Activated CD4-positive, alpha-beta T cell treated with anti-CD3 and anti-CD28 coated beads, Interleukin-2, amount 50 U/mL, for 4 hours (primary cell): ENCODE measurements around the gene TAS2R30.
A peak's percentile ranks its signal among the peaks of the same experiment; 100 is the strongest.
"Not testable (repeated sequence)": the region's sequence is repeated elsewhere in the genome, so short reads cannot be mapped to it uniquely, and the experiment has no call there.

Source experiments
- DNase-seq, 2 experiments: peaks; one replicate each; pipeline ENCODE4 v3.0.0-alpha.2; 2020

Gene TAS2R30

GRCh38 chr12:11111213-11111612 lies 23.2 kb downstream of the TAS2R30 start:
- DNase-seq, result not testable (repeated sequence)

- DNase-seq, result no peak
These were observed 25.6 kb downstream of the TAS2R30 start for GRCh38 chr12:11108862-11109261.

DNA sequence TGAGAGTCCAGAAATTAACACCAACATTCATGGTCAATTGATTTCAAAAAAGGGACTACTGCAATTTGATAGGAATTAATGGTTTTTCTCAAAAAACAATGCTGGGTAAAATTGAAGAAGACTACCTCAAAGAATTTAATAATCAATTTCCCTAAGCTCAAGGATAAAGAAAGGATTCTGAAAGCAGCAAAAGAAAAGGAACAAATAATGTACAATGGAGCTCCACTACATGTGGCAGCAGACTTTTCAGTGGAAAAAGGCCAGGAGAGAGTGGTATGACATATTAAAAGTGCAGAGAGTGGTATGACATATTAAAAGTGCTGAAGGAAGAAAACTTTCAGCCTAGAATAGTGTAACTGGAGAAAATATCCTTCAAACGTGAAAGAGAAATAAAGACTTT lies 26.7 kb downstream of the TAS2R30 start:
- no peak for DNase-seq

DNA sequence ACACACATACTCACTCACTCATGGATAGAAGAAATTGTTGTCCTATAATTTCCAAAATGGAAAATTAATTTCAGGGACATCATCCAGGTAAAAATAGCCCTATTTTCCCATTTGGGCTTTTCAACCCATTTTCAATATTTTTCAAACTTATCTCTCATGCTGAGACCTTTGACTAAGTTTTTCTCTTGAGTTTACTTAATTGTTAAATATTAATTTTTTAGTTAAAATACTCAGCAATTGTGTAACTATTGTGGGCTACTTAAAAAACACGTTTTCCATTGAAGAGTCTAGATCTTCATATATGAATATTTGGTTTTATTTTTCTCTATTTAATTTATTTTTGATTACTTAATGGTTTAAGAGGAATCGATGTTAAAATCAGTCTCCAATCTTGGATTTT lies 28.2 kb downstream of the TAS2R30 start:
- DNase-seq, result no peak

- DNase-seq, result no peak
These were observed 28.9 kb downstream of the TAS2R30 start for GRCh38 chr12:11105546-11105945.

DNA sequence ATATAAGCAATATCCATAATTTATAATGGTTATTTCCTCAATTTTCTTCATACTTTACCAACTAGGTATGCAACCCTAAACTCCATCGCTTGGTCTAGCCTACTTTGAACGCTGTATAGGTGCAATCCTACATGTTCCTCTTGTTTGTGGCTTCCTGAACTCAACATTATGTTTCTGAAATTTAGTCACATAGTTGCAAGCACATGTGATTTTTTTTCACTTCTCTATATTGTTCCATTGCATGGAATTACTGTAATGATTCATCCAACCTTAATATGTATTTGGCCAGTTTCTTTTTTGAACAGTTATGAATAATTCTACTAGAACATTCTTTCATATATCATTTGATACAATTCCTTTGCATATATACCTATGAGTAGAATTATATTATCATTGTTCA lies 39.5 kb downstream of the TAS2R30 start:
- not testable (repeated sequence) for DNase-seq

GRCh38 chr12:11092128-11092527 lies 42.3 kb downstream of the TAS2R30 start, which contains the start of gene TAS2R43:
TSS of gene TAS2R43 (minus strand) at chr12:11092313. CDS start at chr12:11092229, 84 bp downstream.
- DNase-seq, result no peak

DNA sequence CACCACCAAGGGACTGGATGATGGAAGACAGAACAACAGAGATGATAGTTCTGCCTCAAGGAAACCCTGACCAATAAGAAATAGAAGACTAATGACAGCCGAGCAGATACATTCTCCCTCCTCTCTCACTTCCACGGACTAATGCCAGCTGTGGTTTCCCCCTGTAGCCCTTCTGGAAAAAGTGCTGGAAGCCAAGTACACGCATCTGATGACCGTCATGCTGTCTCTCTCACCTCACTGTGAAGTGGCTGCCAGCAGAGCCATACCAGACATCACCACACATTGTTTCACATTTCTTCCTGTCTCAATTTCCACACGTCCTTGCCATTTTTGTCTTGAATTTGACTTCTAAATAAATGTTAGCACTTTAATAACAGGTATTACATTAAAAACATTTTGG lies 45.2 kb downstream of the TAS2R30 start:
- DNase-seq, result no peak

DNA sequence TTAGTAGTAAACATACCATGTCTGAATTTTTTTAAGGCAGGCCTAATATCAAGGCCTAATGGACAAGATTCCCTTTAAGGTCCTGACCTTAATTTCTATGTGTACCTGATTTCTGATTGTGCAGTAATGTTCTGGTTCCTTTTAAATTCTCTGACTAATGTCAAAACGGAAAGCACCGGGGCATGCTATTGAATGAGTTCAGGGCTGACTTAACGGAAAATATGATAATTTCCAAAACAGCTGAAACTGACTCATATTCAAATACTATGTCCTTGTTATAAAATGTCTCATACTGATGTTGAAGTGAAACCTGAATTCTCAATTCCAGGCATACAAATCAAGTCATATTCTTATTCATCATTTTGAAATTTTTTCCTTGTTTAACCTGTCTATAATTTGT lies 49.0 kb downstream of the TAS2R30 start:
- DNase-seq, result peak in 1 of 2 experiments; percentile 4
